ENCODE measurements around the gene TBCD.

TBCD gene

GRCh38 chr17:82835122-82835521 is 83.3 kb downstream of the TBCD start:
- in situ Hi-C loops (cut with MboI; ENCODE audit: low pct_unique_long_range_greater_than_20kb, low sequenced_read_pairs, unreplicated experiment): no loop called here
- DNase-seq (ENCODE audit: low spot score): no peak
- TF ChIP-seq CTCF (IDR thresholded peaks at IDR 0.05; ENCODE audit: extremely low read depth, insufficient read depth, missing control alignments): no peak

- no peak for TF ChIP-seq CTCF (IDR thresholded peaks at IDR 0.05; ENCODE audit: extremely low read depth, insufficient read depth, missing control alignments)
- in situ Hi-C loops (cut with MboI; ENCODE audit: low pct_unique_long_range_greater_than_20kb, low sequenced_read_pairs, unreplicated experiment): no loop called here
- no peak for DNase-seq (ENCODE audit: low spot score)
Measured at GRCh38 chr17:82835766-82836512, 84.1 kb downstream of the TBCD start.

GRCh38 chr17:82836823-82837357 is 85.0 kb downstream of the TBCD start:
- no peak for TF ChIP-seq CTCF (IDR thresholded peaks at IDR 0.05; ENCODE audit: extremely low read depth, insufficient read depth, missing control alignments)
- in situ Hi-C loops (cut with MboI; ENCODE audit: low pct_unique_long_range_greater_than_20kb, low sequenced_read_pairs, unreplicated experiment): no loop called here
- DNase-seq (ENCODE audit: low spot score): no peak

- no peak for DNase-seq (ENCODE audit: low spot score)
- in situ Hi-C loops (cut with MboI; ENCODE audit: low pct_unique_long_range_greater_than_20kb, low sequenced_read_pairs, unreplicated experiment): no loop called here
- TF ChIP-seq CTCF (IDR thresholded peaks at IDR 0.05; ENCODE audit: extremely low read depth, insufficient read depth, missing control alignments): no peak
Measured at GRCh38 chr17:82837586-82838320, 85.9 kb downstream of the TBCD start.

GRCh38 chr17:82838386-82839063 is 86.7 kb downstream of the TBCD start:
- in situ Hi-C loops (cut with MboI; ENCODE audit: low pct_unique_long_range_greater_than_20kb, low sequenced_read_pairs, unreplicated experiment): no loop called here
- no peak for TF ChIP-seq CTCF (IDR thresholded peaks at IDR 0.05; ENCODE audit: extremely low read depth, insufficient read depth, missing control alignments)
- DNase-seq (ENCODE audit: low spot score): no peak

GRCh38 chr17:82839617-82840292 is 87.9 kb downstream of the TBCD start, which contains the start of gene ZNF750:
ZNF750 (minus strand) TSS chr17:82840022; CDS start chr17:82832454, 7,568 bp downstream.
- in situ Hi-C loops (cut with MboI; ENCODE audit: low pct_unique_long_range_greater_than_20kb, low sequenced_read_pairs, unreplicated experiment): no loop called here
- DNase-seq (ENCODE audit: low spot score): no peak

More at GRCh38 chr17:82839617-82840292, 87.9 kb downstream of the TBCD start, which contains the start of gene ZNF750:
- TF ChIP-seq CTCF (IDR thresholded peaks at IDR 0.05; ENCODE audit: extremely low read depth, insufficient read depth, missing control alignments): no peak

Measured in GM13977 (cell line).